Prostate gland (tissue), 2 donors: Measurements from ENCODE around the gene ERG28. TPM values are rescaled to one million over a fixed set of nuclear protein-coding genes. Genes with fewer than 3 reads are reported as not detected.
"Not testable (repeated sequence)": the region's sequence is repeated elsewhere in the genome, so short reads cannot be mapped to it uniquely, and the experiment has no call there.

Experiments used
- DNase-seq: peaks from one replicate; pipeline ENCODE4 v3.0.0-alpha.2; 2019; ENCODE audit warnings: low spot score
- H3K27ac ChIP-seq, 2 donors: fragments of 200-600 bp; sonication (generic); 2 replicates each; pipeline ENCODE4 v1.5.1; 2017 to 2019
- H3K27me3 ChIP-seq: fragments of 200-600 bp; sonication (generic); replicated peaks from 2 replicates; pipeline ENCODE4 v1.5.1; 2019; ENCODE audit not compliant: insufficient read depth
- H3K36me3 ChIP-seq, 2 donors: fragments of 200-600 bp; sonication (generic); 1 replicate in 1 of 2; 2 replicates in 1 of 2; pipeline versions ENCODE4 v1.5.1 to v1.8.1; 2017 to 2019
- H3K4me1 ChIP-seq: fragments of 200-600 bp; sonication (generic); replicated peaks from 2 replicates; pipeline ENCODE4 v1.5.1; 2019
- H3K4me3 ChIP-seq, 2 donors: fragments of 200-600 bp; sonication (generic); 2 replicates each; pipeline ENCODE4 v1.5.1; 2017 to 2019
- H3K9me3 ChIP-seq: fragments of 200-600 bp; sonication (generic); 2 replicates; pipeline ENCODE4 v1.5.1; 2017
- POLR2A ChIP-seq: fragments of 450-650 bp; IDR thresholded peaks from one replicate; pipeline ENCODE4 v1.6.1; 2016; ENCODE audit warnings: antibody characterized with exemption, mild to moderate bottlenecking
- POLR2AphosphoS5 ChIP-seq: sonication (generic); formaldehyde crosslinking; IDR thresholded peaks from one replicate; pipeline ENCODE4 v1.6.1; 2017; ENCODE audit warnings: antibody characterized with exemption
- WGBS: methylation state at CpG from one replicate; pipeline ENCODE4 v1.1.5; 2018; 5-methylcytosine and 5-hydroxymethylcytosine counted together
- intact Hi-C: fragments of 100-400 bp; cut with DNase I; formaldehyde crosslinking; loops from one replicate; pipeline ENCODE4 v1.14.2; 2022
- small RNA-seq, 2 donors: library from RNA; depleted of rRNA; stranded (forward); fragments of <200 nt; gene quantifications; one replicate each; pipeline ENCODE3, GENCODE V24; 2016
- total RNA-seq, 2 donors: library from RNA; depleted of rRNA; stranded (reverse); fragments of >200 nt; gene quantifications; one replicate each; pipeline ENCODE4 v1.1.0, GENCODE V29; 2016
- TF ChIP-seq, protein P1 (sequence below), 4 experiments: fragments of 200-600 bp in 2 of 4; fragments of 450-650 bp in 2 of 4; sonication (generic) in 2 of 4; IDR thresholded peaks; 1 replicate in 3 of 4; 2 replicates in 1 of 4; pipeline ENCODE4 v1.5.1; 2016 to 2019; ENCODE audit warnings: antibody characterized with exemption in 4 of 4, mild to moderate bottlenecking in 2 of 4, moderate library complexity in 2 of 4

The ERG28 gene
- total RNA-seq, 2 donors from 2014 or later: 16.7 to 54.6 TPM

DNA sequence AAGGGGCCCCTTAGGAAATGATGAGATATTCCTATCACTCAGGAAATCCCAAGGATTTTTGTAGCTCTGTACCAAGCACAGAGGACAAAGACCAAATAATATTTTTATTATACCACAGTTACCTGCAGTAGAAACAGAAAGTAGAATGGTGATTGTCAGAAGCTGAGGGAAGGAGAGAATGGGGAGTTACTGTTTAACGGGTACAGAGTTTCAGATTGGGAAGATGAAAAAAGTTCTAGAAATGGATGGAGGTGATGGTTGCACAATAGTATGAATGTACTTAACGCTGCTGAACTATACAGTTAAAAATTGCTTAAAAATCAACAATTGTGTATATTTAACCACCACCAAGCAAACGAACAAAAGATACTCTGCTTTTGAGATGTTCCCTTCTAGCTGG, 58.2 kb downstream of the ERG28 start:
- Histone ChIP-seq H3K36me3 (no peaks in the 10 kb centered on the region), H3K27me3 (no peaks in the 10 kb centered on the region), H3K4me3 (no peak overlapping the region), H3K27ac (no peak overlapping the region), H3K9me3 (no peaks in the 10 kb centered on the region), H3K4me1 (peaks cover 5% of the 10 kb centered on the region)
- intact Hi-C loops: no loop called here
- 68% methylated on average over 3 of the region's 3 CpGs for WGBS
- no peak for DNase-seq
- TF ChIP-seq, protein P1, sequence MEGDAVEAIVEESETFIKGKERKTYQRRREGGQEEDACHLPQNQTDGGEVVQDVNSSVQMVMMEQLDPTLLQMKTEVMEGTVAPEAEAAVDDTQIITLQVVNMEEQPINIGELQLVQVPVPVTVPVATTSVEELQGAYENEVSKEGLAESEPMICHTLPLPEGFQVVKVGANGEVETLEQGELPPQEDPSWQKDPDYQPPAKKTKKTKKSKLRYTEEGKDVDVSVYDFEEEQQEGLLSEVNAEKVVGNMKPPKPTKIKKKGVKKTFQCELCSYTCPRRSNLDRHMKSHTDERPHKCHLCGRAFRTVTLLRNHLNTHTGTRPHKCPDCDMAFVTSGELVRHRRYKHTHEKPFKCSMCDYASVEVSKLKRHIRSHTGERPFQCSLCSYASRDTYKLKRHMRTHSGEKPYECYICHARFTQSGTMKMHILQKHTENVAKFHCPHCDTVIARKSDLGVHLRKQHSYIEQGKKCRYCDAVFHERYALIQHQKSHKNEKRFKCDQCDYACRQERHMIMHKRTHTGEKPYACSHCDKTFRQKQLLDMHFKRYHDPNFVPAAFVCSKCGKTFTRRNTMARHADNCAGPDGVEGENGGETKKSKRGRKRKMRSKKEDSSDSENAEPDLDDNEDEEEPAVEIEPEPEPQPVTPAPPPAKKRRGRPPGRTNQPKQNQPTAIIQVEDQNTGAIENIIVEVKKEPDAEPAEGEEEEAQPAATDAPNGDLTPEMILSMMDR (IDR thresholded peaks at IDR 0.05): no peak
- TF ChIP-seq POLR2AphosphoS5: no peak
- no peak for TF ChIP-seq POLR2A

DNA sequence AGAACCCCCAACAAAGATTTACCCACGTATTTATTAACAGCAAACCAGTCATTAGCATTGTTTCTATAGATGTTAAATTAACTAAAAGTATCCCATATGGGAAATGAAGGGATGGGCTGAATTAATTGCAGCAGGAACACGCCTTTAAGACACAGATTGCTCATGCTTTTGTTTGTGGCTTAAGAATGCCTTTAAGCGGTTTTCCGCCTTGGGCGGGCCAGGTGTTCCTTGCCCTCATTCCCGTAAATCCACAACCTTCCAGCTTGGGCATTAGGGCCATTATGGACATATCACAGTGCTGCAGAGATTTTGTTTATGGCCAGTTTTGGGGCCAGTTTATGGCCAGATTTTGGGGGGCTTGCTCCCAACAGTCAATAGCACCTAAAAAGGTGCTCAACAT, 59.6 kb downstream of the ERG28 start:
- DNase-seq, H3K4me1 ChIP-seq, H3K27ac ChIP-seq, H3K36me3 ChIP-seq, H3K27me3 ChIP-seq, H3K4me3 ChIP-seq, H3K9me3 ChIP-seq, intact Hi-C loops: not testable (repeated sequence)
- WGBS: 83% methylated on average over 6 of the region's 6 CpGs

DNA sequence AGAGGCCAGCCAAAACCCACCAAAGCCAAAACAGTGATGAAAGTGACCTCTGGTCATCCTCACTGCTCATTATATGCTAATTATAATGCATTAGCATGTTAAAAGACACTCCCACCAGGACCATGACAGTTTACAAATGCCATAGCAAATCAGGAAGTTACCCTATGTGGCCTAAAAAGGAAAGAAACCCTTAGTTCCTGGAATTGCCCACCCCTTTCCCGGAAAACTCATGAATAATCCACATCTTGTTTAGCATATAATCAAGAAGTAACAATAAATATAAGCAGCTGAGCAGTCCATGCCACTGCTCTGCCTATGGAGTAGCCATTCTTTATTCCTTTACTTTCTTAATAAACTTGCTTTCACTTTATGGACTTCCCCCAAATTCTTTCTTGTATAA, 60.6 kb downstream of the ERG28 start:
- H3K27ac ChIP-seq, H3K27me3 ChIP-seq, intact Hi-C loops, H3K4me3 ChIP-seq, H3K36me3 ChIP-seq, DNase-seq, H3K9me3 ChIP-seq, H3K4me1 ChIP-seq: not testable (repeated sequence)
- WGBS: 56% methylated on average over 1 of the region's 1 CpG

Small RNAs within 50 kb of the gene (small RNA-seq; reads per million reads assigned to genes)
- 0.60 to 0.84 reads per million in 2 donors for gene RNA5SP387

Other genes with a start within 250 kb of the ERG28 start
- gene JDP2, start 232.9 kb downstream of the ERG28 start, total RNA-seq: 10 to 100 TPM; 27.1 to 34.0 TPM
- gene BATF, start 138.4 kb downstream of the ERG28 start, total RNA-seq: 10 to 100 TPM in 1 of 2 donors, 1 to 10 TPM in 1; 3.1 to 11.8 TPM
- gene FLVCR2, start 82.3 kb downstream of the ERG28 start, total RNA-seq: 10 to 100 TPM in 1 of 2 donors, 1 to 10 TPM in 1; 3.1 to 22.2 TPM
- gene TTLL5, start 370 bp upstream of the ERG28 start, total RNA-seq: 10 to 100 TPM; 40.3 to 46.2 TPM